ENCODE results near the gene PLD5.
"Not testable (repeated sequence)": the region's sequence is repeated elsewhere in the genome, so short reads cannot be mapped to it uniquely, and the experiment has no call there.

Gene PLD5

DNA sequence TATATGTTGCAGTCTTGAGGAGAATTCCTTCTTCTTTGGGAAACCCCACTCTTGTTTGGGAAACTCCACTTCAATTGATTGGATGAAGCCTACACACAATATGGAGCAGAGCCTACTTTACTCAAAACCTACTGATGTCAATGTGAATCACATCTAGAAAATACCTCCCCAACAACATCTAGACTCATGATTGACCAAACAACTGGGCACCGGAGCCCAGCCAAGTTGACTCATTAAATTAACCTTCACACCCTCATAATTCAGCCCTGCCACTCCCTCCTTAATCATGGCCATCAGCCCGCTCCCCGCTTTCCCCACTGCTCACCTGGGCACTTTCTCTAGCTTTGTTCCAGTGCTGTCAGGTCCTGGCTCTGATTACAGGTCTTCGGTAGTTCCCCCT, 317.5 kb downstream of the PLD5 start:
- Mint-ChIP-seq H3K27me3 (peaks cover 4% of the 10 kb centered on the region), H3K4me1 (ENCODE audit: low read depth) (no peaks in the 10 kb centered on the region), H3K9me3 (peaks cover 4% of the 10 kb centered on the region), H3K27ac (no peak overlapping the region), H3K4me3 (no peak overlapping the region), H3K36me3 (ENCODE audit: low read depth) (no peaks in the 10 kb centered on the region)

DNA sequence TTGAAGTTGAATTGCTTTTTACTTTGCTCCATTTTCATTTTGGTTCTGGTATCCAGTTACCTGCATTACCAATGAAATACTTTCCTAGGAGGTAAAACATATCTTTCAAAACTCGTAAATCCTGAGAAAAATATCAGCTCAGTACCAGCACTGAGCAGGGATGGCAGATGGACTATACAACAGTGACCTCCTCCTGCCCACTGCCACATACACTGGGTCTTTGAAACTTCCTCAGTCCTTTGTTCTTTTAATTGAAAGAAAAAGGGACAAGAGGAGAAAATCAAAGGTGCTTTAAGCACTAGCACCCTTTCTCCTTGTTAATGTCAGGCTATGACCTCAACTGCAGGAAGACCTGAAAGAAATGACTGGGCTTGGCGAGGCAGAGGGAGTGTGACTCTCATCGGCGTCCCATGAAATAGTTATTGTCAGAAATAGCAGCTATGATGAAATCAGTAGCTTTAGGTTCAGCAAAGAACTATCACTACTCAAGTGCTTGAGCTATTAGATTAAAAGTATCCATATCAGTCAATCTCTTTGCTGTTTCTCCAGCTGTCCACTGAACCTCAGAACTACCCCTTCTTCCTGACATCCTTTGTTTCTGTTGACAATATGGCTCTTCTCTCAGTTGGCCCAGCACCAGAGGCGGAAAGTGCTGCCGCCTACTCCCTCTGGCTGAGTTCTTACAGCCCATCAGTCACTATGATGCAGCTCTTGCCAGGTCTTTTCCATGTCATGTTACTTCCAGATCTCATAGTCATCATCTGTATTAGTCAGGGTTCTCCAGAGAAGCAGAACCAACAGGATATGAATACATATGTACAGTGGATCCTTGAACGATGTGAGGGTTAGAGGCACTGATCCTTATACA, 318.6 kb downstream of the PLD5 start:
- Mint-ChIP-seq H3K27ac (no peak overlapping the region), H3K36me3 (ENCODE audit: low read depth) (no peaks in the 10 kb centered on the region), H3K4me1 (ENCODE audit: low read depth) (no peaks in the 10 kb centered on the region), H3K27me3 (peaks cover 4% of the 10 kb centered on the region), H3K4me3 (no peak overlapping the region), H3K9me3 (peaks cover 4% of the 10 kb centered on the region)

DNA sequence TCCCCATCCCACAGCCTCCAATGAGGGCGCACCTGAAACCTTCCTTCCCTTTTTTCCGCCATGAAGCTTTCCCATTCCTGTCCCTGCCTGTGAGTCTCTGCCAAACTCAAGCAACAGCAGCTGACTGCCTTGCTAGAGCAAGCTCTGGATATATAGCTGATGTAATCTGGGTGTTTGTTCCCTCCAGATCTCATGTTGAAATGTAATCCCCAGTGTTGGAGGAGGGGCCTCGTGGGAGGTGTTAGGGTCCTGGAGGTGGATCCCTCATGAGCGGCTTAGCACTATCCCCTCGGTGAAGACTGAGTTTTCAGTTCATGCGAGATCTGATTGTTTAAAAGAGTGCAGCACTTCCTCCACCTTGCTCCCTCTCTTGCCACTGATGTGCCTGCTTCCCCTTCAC, 321.2 kb downstream of the PLD5 start:
- H3K36me3 Mint-ChIP-seq (ENCODE audit: low read depth), result no peaks in the 10 kb centered on the region
- H3K4me3 Mint-ChIP-seq, result no peak overlapping the region
- no peaks in the 10 kb centered on the region for H3K4me1 Mint-ChIP-seq (ENCODE audit: low read depth)
- no peak overlapping the region for H3K27ac Mint-ChIP-seq
- no peaks in the 10 kb centered on the region for H3K27me3 Mint-ChIP-seq
- H3K9me3 Mint-ChIP-seq, result peaks cover 4% of the 10 kb centered on the region

DNA sequence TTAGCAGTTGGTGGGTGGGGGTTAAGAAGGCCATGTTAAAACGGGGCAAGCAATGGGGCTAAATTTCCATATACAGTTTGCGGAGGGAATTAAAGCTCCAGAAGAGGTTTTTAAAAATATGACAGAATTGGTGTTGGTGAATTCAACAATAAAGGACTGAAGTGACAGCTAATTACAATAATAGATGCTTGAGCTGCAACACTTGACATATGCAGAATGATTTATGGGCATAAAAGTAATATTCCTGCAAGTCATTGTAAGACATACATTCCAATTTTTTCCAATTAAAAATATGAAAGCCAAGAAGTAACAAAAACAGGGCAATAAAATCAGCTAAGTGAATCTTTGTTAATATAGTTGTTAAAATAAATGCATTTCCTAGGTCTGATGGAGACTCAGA, 323.4 kb downstream of the PLD5 start:
- Mint-ChIP-seq H3K27me3 (no peaks in the 10 kb centered on the region), H3K36me3 (ENCODE audit: low read depth) (no peaks in the 10 kb centered on the region), H3K27ac (no peak overlapping the region), H3K4me3 (no peak overlapping the region), H3K9me3 (peaks cover 4% of the 10 kb centered on the region), H3K4me1 (ENCODE audit: low read depth) (no peaks in the 10 kb centered on the region)

DNA sequence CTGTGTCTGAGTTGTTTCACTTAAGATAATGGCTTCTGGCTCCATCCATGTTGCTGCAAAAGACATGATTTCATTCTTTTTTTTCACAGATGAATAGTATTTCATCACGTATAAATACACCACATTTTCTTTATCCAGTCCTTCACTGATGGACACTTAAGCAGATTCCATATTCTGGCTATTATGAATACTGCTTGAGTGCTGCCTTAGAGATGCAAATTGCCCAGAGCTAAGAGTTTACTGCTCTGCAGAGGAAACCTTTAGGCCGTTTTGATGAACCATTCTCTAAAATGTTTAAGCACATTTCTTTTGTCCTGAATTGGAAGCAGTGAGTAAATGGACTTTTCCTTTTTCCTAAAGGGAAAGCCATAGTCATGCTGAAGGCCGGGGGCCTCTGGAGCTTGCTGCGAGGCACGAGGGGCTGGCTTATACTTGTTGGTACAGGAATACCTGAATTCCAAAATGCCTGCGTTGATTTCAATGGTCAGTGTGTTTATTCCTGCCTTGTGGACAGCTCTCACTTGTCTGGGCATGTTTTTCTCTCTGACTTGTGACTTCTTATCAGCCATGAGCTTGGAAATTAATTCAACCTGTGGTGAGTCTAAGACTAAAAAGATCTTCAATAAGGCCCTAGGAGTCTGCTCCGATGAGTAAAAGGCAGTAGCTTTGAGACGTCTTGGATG, 324.6 kb downstream of the PLD5 start:
- H3K9me3 Mint-ChIP-seq, result peaks cover 4% of the 10 kb centered on the region
- H3K4me3 Mint-ChIP-seq, result no peak overlapping the region
- H3K27me3 Mint-ChIP-seq, result no peaks in the 10 kb centered on the region
- H3K36me3 Mint-ChIP-seq (ENCODE audit: low read depth), result no peaks in the 10 kb centered on the region
- no peaks in the 10 kb centered on the region for H3K4me1 Mint-ChIP-seq (ENCODE audit: low read depth)
- no peak overlapping the region for H3K27ac Mint-ChIP-seq

DNA sequence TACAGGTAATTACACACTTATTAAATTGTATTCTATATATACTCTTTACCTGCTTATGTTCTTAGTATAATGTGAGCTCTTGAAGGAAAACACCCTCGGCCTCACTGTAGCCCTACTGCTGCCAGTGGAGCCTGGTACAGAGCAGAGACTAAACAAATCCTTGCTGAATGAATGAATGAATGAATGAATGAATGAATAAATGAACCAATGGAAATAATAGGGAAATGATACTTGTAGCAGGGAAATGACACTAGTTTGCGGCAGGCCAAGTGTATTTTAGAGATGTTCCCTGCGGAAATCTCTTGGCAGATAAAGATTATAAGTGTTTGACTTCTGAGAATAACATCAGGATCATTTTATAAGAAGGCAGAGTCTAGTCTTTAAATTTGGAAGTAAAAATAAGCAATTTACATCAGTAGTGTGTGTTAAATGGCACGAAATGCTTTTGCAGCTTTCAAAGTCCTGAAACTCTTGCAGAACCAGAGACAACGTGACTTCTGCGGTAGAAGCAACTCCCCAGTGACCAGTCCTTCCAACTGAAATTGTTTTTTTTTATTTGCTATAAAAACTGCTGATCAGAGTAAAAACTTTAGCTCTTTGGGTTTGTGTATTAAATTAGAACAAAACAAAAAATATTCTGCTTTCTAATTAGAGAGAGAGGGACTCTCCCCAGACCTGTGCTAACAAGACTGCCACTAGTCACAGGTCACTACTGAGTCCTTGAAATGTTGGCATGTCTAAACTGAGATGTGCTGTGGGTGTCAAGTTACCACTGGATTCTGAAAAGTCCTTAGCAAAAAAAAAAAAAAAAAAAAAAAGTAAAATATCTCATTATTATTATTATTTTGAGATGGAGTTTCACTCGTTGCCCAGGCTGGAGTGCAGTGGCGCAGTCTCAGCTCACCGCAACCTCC, 326.3 kb downstream of the PLD5 start:
- no peaks in the 10 kb centered on the region for H3K36me3 Mint-ChIP-seq (ENCODE audit: low read depth)
- no peak overlapping the region for H3K4me3 Mint-ChIP-seq
- H3K27me3 Mint-ChIP-seq, result no peaks in the 10 kb centered on the region

DNA sequence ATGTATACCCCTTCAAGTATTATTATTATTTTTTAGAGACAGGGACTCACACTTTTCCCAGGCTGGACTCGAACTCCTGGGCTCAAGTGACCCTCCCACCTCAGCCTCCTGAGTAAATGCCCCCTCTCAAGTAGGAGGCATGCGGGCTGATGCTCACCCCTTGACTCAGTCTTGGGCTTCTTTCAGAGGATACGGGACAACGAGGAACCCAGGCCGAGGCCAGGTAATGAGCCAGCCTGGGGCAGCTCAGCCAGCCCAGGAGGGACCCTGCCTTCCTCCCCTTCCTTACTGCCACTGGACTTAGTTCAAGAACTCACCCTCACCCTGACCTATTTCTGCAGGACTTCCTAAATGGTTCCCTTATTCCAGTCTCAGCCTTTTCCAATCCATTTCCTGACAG, 327.6 kb downstream of the PLD5 start:
- Mint-ChIP-seq H3K27me3 (no peaks in the 10 kb centered on the region), H3K27ac (no peak overlapping the region), H3K4me1 (ENCODE audit: low read depth) (no peaks in the 10 kb centered on the region)

More for the DNA sequence above, 326.3 kb downstream of the PLD5 start:
- Mint-ChIP-seq H3K4me1 (ENCODE audit: low read depth) (no peaks in the 10 kb centered on the region), H3K9me3 (no peaks in the 10 kb centered on the region), H3K27ac (no peak overlapping the region)

DNA sequence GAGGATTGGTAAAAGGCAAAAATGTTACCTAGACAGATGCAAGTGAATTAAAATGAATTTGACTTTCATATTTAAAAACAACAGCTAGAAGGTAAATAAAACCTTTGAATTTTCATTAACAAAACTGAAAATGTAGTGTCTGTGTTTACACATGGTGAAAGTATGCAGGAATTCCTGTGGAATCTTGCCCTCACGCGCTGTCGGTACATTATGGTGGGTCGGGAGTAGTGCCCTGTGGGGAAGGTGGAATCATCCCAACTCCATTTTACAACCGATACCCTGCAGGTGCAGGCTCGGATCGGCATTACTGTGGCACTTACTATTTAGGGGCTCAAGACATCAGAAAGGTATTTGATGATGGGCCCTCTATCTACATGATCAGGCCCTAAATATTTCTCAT, 328.4 kb downstream of the PLD5 start:
- no peaks in the 10 kb centered on the region for H3K4me1 Mint-ChIP-seq (ENCODE audit: low read depth)
- no peak overlapping the region for H3K4me3 Mint-ChIP-seq
- peaks cover 4% of the 10 kb centered on the region for H3K9me3 Mint-ChIP-seq
- no peaks in the 10 kb centered on the region for H3K36me3 Mint-ChIP-seq (ENCODE audit: low read depth)
- H3K27ac Mint-ChIP-seq, result no peak overlapping the region
- no peaks in the 10 kb centered on the region for H3K27me3 Mint-ChIP-seq

More for the DNA sequence above, 327.6 kb downstream of the PLD5 start:
- H3K4me3 Mint-ChIP-seq, result no peak overlapping the region
- H3K9me3 Mint-ChIP-seq, result peaks cover 4% of the 10 kb centered on the region
- no peaks in the 10 kb centered on the region for H3K36me3 Mint-ChIP-seq (ENCODE audit: low read depth)

DNA sequence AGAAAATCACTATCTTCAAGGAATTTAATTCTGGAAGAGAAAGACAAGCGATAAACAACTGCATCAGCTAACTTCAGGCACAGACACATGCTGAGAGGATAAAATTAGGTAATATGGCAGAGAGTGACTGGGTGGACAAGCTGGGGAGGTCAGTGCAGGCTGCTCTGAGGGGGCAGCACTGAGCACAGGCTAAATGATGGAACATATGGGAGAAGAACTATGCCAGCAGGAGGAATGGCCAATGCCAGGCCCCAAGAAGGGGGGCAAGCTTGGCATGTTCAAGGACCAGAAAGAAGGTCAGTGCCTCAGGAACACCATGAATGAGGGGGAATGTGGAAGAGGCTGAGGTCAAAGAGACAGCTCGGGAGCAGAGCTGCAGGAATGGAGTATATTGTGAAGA, 334.9 kb downstream of the PLD5 start:
- no peaks in the 10 kb centered on the region for H3K36me3 Mint-ChIP-seq (ENCODE audit: low read depth)
- H3K4me3 Mint-ChIP-seq, result no peak overlapping the region
- no peak overlapping the region for H3K27ac Mint-ChIP-seq
- no peaks in the 10 kb centered on the region for H3K4me1 Mint-ChIP-seq (ENCODE audit: low read depth)
- H3K27me3 Mint-ChIP-seq, result no peaks in the 10 kb centered on the region
- peaks cover 7% of the 10 kb centered on the region for H3K9me3 Mint-ChIP-seq

DNA sequence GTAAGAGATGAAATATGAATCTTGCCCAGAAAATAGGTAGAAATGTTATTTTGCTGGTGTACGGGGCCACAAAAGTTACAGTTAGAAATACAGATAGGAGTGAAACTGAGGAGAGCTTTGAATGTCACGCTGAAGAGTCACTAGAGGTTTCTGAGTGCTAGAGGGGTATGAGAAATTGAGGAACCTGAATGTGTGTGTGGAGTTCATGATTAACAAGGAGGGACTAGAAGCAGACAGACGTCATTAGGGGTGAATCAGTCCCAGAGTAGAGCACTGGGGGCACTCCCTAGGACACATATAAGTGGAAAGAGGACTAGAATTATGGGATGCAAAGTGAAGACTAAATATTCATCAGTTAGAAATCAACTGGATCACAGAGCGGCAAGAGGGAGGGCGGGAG, 336.7 kb downstream of the PLD5 start:
- H3K27me3 Mint-ChIP-seq, result no peaks in the 10 kb centered on the region
- no peaks in the 10 kb centered on the region for H3K36me3 Mint-ChIP-seq (ENCODE audit: low read depth)
- no peak overlapping the region for H3K27ac Mint-ChIP-seq
- H3K9me3 Mint-ChIP-seq, result peaks cover 7% of the 10 kb centered on the region
- no peak overlapping the region for H3K4me3 Mint-ChIP-seq
- no peaks in the 10 kb centered on the region for H3K4me1 Mint-ChIP-seq (ENCODE audit: low read depth)

DNA sequence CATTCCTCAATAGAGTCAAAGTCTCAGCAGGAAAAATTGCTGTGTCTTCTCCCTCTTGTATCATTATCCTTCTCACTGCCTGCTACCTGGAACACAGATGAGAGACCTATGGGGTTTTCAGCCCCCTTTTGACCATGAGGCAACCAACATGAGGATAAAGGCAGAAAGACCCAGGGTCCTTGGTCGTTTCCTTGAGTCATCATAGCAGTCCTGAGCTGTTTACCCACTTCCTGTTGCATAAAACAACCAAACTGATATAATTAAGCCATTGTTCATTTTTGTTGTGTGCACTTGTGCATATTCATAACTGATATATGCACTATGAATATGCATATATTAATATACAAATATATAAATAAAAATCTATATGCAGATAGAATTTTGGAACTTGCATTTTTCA, 337.3 kb downstream of the PLD5 start:
- no peak overlapping the region for H3K4me3 Mint-ChIP-seq
- no peaks in the 10 kb centered on the region for H3K27me3 Mint-ChIP-seq
- no peak overlapping the region for H3K27ac Mint-ChIP-seq
- no peaks in the 10 kb centered on the region for H3K36me3 Mint-ChIP-seq (ENCODE audit: low read depth)
- H3K4me1 Mint-ChIP-seq (ENCODE audit: low read depth), result no peaks in the 10 kb centered on the region
- peaks cover 4% of the 10 kb centered on the region for H3K9me3 Mint-ChIP-seq

DNA sequence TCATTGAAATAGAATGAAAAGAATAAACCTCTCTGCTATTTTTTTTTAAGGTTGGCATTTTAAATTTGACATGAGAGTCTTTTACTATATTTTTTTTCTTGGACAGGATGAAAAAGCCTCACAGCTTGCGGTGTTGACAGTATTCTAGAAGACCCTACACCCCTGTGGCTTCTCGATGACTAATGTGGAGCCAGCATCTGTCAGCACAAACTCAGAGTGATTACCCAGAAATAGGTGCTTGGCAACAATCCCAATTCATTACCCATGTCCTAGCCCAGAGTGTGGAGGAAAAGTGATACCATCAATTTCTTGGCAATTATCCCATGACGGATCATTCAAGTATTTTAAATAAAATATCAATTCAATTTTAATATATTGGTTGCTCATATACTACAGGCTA, 338.8 kb downstream of the PLD5 start:
- no peaks in the 10 kb centered on the region for H3K36me3 Mint-ChIP-seq (ENCODE audit: low read depth)
- no peak overlapping the region for H3K4me3 Mint-ChIP-seq
- H3K4me1 Mint-ChIP-seq (ENCODE audit: low read depth), result no peaks in the 10 kb centered on the region
- no peak overlapping the region for H3K27ac Mint-ChIP-seq
- H3K27me3 Mint-ChIP-seq, result no peaks in the 10 kb centered on the region
- H3K9me3 Mint-ChIP-seq, result peaks cover 3% of the 10 kb centered on the region

DNA sequence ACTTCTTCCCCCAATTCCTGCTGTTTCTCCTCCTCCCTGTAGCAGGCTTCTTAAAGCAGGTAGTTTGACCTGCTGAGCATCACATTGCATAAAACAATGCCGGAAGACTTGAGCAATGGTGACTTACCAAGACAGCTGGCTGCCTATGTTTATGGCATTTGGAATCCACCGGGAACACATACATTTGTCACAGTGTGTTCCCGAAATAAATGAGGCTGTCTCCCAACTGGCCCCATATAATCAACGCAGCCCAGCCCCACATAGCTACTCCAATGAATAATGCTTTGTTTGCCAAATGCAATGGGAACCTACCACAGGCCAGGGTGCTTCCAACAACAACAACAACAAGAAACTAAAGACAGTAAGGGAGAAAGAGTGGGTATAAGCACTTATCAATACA, 339.5 kb downstream of the PLD5 start:
- Mint-ChIP-seq H3K9me3 (peaks cover 3% of the 10 kb centered on the region), H3K4me3 (no peak overlapping the region), H3K4me1 (ENCODE audit: low read depth) (no peaks in the 10 kb centered on the region), H3K27me3 (no peaks in the 10 kb centered on the region), H3K27ac (no peak overlapping the region), H3K36me3 (ENCODE audit: low read depth) (no peaks in the 10 kb centered on the region)

DNA sequence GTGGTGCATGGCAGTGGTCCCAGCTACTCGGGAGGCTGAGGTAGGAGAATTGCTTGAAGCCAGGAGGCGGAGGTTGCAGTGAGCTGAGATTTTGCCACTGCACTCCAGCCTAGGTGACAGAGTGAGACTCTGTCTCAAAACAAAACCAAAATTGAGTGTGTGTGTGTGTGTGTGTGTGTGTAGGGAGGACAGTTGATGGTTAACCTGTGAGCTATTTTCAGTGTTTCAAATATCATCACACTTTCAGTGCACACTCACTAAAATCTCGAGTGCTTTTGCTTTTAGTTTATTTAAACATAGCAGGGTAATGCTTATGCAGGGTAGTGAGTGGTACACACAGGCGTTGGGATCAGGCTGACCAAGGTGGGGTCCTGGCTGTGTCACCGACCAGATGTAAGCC, 344.7 kb downstream of the PLD5 start:
- H3K27me3 Mint-ChIP-seq; H3K36me3 Mint-ChIP-seq (ENCODE audit: low read depth); H3K4me3 Mint-ChIP-seq; H3K9me3 Mint-ChIP-seq; H3K27ac Mint-ChIP-seq; H3K4me1 Mint-ChIP-seq (ENCODE audit: low read depth): not testable (repeated sequence)
